Sigmoid colon (tissue), 4 donors: Measurements from ENCODE around the gene TLL2.

Experiments
- POLR2A ChIP-seq, 2 donors: fragments of 450-650 bp; IDR thresholded peaks; one replicate each; pipeline ENCODE4 v1.6.1; 2016; ENCODE audit warnings: antibody characterized with exemption in 2 of 2, mild to moderate bottlenecking in 2 of 2, moderate library complexity in 2 of 2
- POLR2AphosphoS5 ChIP-seq, 4 donors: sonication (generic); formaldehyde crosslinking; IDR thresholded peaks; one replicate each; pipeline ENCODE4 v1.6.1; 2017; ENCODE audit warnings: antibody characterized with exemption in 4 of 4
- TF ChIP-seq, protein P1 (sequence below), 4 experiments: fragments of 450-650 bp in 3 of 4; fragments of 200-600 bp in 1 of 4; IDR thresholded peaks; one replicate each; pipeline ENCODE4 v1.5.1; 2016 to 2019; ENCODE audit warnings: antibody characterized with exemption in 4 of 4, mild to moderate bottlenecking in 3 of 4, moderate library complexity in 2 of 4

DNA sequence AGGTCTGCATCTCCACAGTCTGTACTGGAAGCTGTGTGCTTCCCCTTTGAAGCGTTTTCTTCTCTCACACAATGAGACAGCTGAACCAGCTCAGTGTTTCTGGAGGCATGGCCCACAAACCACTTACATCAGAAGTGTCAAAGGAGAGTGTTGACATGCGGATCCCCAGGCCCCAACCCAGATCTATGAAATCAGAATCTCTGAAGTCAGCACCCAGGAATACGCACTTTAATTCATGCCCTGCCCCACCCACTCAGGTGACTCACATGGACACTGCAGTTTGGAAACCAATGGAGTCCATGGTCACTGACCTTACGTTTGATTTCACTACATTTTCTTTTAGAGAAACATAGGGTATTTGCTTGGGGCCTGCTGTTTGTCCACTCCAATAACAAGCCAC is 19.0 kb downstream of the TLL2 start:
- TF ChIP-seq POLR2AphosphoS5 (IDR thresholded peaks at IDR 0.05) = no peak
- TF ChIP-seq, protein P1, sequence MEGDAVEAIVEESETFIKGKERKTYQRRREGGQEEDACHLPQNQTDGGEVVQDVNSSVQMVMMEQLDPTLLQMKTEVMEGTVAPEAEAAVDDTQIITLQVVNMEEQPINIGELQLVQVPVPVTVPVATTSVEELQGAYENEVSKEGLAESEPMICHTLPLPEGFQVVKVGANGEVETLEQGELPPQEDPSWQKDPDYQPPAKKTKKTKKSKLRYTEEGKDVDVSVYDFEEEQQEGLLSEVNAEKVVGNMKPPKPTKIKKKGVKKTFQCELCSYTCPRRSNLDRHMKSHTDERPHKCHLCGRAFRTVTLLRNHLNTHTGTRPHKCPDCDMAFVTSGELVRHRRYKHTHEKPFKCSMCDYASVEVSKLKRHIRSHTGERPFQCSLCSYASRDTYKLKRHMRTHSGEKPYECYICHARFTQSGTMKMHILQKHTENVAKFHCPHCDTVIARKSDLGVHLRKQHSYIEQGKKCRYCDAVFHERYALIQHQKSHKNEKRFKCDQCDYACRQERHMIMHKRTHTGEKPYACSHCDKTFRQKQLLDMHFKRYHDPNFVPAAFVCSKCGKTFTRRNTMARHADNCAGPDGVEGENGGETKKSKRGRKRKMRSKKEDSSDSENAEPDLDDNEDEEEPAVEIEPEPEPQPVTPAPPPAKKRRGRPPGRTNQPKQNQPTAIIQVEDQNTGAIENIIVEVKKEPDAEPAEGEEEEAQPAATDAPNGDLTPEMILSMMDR (IDR thresholded peaks at IDR 0.05) = no peak
- no peak for TF ChIP-seq POLR2A (IDR thresholded peaks at IDR 0.05)
